Stimulated activated CD4-positive, alpha-beta T cell treated with anti-CD3 and anti-CD28 coated beads, Interleukin-1b, Interleukin-23, amount 100 ng/mL, for 4 hours (primary cell): ENCODE measurements around the gene PTGFRN.

ENCODE experiments used
- DNase-seq, 2 donors: peaks; one replicate each; pipeline ENCODE4 v3.0.0-alpha.2; 2020; ENCODE audit warnings: low read depth in 2 of 2

The PTGFRN gene

GRCh38 chr1:117000142-117000541 is 90.4 kb downstream of the PTGFRN start:
- no peak for DNase-seq

GRCh38 chr1:117001254-117001927 is 91.7 kb downstream of the PTGFRN start, which contains the start of gene CD101:
TSS of gene CD101 (plus strand) at chr1:117001760. CDS start at chr1:117001818, 58 bp downstream.
- DNase-seq = no peak

- DNase-seq = no peak
Measured at GRCh38 chr1:117003223-117003875, 93.6 kb downstream of the PTGFRN start.

- no peak for DNase-seq
Measured at GRCh38 chr1:117007719-117008013, 98.0 kb downstream of the PTGFRN start.

- DNase-seq = no peak
Measured at GRCh38 chr1:117008656-117009055, 98.9 kb downstream of the PTGFRN start.

- no peak for DNase-seq
Measured at GRCh38 chr1:117009132-117009531, 99.4 kb downstream of the PTGFRN start.

GRCh38 chr1:117010310-117010969 is 100.7 kb downstream of the PTGFRN start:
- DNase-seq = no peak

- DNase-seq = no peak
Measured at GRCh38 chr1:117011334-117011733, 101.6 kb downstream of the PTGFRN start.

GRCh38 chr1:117013309-117013858 is 103.7 kb downstream of the PTGFRN start:
- no peak for DNase-seq

GRCh38 chr1:117014209-117014608 is 104.5 kb downstream of the PTGFRN start:
- no peak for DNase-seq

GRCh38 chr1:117015724-117016123 is 106.0 kb downstream of the PTGFRN start:
- DNase-seq = no peak

GRCh38 chr1:117017062-117017461 is 107.3 kb downstream of the PTGFRN start:
- DNase-seq = no peak

- no peak for DNase-seq
Measured at GRCh38 chr1:117017648-117018047, 107.9 kb downstream of the PTGFRN start.

- no peak for DNase-seq
Measured at GRCh38 chr1:117020526-117021156, 110.9 kb downstream of the PTGFRN start.

- DNase-seq = no peak
Measured at GRCh38 chr1:117022114-117022513, 112.4 kb downstream of the PTGFRN start.

- DNase-seq = no peak
Measured at GRCh38 chr1:117025568-117025967, 115.9 kb downstream of the PTGFRN start.

- DNase-seq = no peak
Measured at GRCh38 chr1:117026361-117026760, 116.6 kb downstream of the PTGFRN start.

- DNase-seq = no peak
Measured at GRCh38 chr1:117029685-117030084, 120.0 kb downstream of the PTGFRN start.

- no peak for DNase-seq
Measured at GRCh38 chr1:117030271-117030877, 120.7 kb downstream of the PTGFRN start.

GRCh38 chr1:117032266-117032665 is 122.5 kb downstream of the PTGFRN start:
- no peak for DNase-seq

GRCh38 chr1:117032681-117033539 is 123.2 kb downstream of the PTGFRN start:
- no peak for DNase-seq
